GM12892 (cell line): ENCODE data around the gene RBP7.

ENCODE experiments used
- POLR2A ChIP-seq: IDR thresholded peaks from 2 replicates; pipeline ENCODE4 v1.6.1; 2011; ENCODE audit warnings: low read depth, low read length, control low read depth
- POLR2AphosphoS5 ChIP-seq: IDR thresholded peaks from 2 replicates; pipeline ENCODE4 v1.6.1; 2011; ENCODE audit warnings: low read depth, low read length, control low read depth
- TAF1 ChIP-seq: IDR thresholded peaks from 2 replicates; pipeline ENCODE4 v1.6.1; 2011; ENCODE audit warnings: low read depth, mild to moderate bottlenecking, control low read depth, low read length, borderline replicate concordance

- TF ChIP-seq POLR2A (no peak), POLR2AphosphoS5 (no peak), TAF1 (no peak)
Measured at GRCh38 chr1:10048601-10049000, 51.6 kb downstream of the RBP7 start.
